ENCODE measurements around the gene COPG1. TPM values are rescaled to one million over a fixed set of nuclear protein-coding genes. Genes with fewer than 3 reads are reported as not detected.

Gene COPG1
- total and polyA plus RNA-seq, 2 of the 13 experiments (the other 11 are each of a cell fraction or from before 2014, with no cell fraction given): 98.6 to 166 TPM

DNA sequence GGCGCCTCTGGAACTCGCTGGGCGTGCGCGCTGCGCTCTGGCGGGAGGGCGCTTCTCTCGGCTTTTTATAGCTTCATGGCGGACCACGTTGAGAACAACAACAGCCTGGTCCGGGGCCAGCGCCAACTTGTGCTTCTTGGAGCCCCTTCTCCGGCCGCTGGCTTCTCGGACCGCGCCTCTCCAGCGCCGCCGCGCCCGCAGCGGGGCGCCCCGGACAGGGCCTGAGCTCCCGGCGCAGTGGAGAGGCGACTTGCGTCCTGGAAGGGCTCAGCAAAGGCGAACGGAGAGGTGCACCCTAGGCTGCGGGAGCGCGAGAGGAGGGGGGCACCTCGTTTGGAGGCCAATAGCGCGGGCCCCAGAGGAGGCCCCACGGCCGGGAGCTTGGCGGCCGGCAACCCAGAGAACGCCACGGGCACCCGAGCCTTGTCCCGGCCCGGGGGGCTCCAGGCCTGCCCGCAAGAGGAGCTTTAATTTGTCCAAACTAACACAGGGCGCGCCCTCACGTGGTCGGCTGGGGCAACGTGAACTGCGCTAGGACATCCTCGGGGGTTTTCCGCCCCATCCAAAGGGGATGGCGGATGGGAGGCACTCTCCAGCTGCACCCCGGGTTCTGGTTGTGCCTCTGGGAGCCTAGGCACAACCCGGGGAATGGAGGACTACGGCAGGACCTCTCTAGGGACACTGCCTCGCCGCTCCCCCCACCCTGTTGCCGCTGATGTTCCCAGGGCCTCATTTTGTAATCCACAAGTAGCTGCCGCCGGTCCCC is 67.0 kb downstream of the COPG1 start (continued):
- TF ChIP-seq ZFP36 (IDR thresholded peaks at IDR 0.05; ENCODE audit: borderline replicate concordance, low read depth, low read length, partially characterized antibody): no peak
- TF ChIP-seq GLI4 (CRISPR knock-in tag; IDR thresholded peaks at IDR 0.05; ENCODE audit: borderline replicate concordance): peak; percentile 15; the same call in 1 of the 2 replicates
- peak; percentile 52; the same call in 1 of the 2 replicates for TF ChIP-seq ZNF331 (CRISPR knock-in tag; IDR thresholded peaks at IDR 0.05)
- no peak for TF ChIP-seq ZMYM2 (CRISPR knock-in tag; IDR thresholded peaks at IDR 0.05)
- TF ChIP-seq, protein P1, sequence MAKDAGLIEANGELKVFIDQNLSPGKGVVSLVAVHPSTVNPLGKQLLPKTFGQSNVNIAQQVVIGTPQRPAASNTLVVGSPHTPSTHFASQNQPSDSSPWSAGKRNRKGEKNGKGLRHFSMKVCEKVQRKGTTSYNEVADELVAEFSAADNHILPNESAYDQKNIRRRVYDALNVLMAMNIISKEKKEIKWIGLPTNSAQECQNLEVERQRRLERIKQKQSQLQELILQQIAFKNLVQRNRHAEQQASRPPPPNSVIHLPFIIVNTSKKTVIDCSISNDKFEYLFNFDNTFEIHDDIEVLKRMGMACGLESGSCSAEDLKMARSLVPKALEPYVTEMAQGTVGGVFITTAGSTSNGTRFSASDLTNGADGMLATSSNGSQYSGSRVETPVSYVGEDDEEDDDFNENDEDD (CRISPR knock-in tag; IDR thresholded peaks at IDR 0.05; ENCODE audit: borderline replicate concordance): peak; percentile 78; the same call in 1 of the 2 replicates
- TF ChIP-seq SRF (IDR thresholded peaks at IDR 0.05; ENCODE audit: low read depth, low read length): no peak
- no peak for TF ChIP-seq CHD4 (IDR thresholded peaks at IDR 0.05; ENCODE audit: borderline replicate concordance, low read length)
- TF ChIP-seq, protein P2, sequence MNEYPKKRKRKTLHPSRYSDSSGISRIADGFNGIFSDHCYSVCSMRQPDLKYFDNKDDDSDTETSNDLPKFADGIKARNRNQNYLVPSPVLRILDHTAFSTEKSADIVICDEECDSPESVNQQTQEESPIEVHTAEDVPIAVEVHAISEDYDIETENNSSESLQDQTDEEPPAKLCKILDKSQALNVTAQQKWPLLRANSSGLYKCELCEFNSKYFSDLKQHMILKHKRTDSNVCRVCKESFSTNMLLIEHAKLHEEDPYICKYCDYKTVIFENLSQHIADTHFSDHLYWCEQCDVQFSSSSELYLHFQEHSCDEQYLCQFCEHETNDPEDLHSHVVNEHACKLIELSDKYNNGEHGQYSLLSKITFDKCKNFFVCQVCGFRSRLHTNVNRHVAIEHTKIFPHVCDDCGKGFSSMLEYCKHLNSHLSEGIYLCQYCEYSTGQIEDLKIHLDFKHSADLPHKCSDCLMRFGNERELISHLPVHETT (CRISPR knock-in tag; conservative IDR thresholded peaks at IDR 0.05): no peak
- TF ChIP-seq, protein P3, sequence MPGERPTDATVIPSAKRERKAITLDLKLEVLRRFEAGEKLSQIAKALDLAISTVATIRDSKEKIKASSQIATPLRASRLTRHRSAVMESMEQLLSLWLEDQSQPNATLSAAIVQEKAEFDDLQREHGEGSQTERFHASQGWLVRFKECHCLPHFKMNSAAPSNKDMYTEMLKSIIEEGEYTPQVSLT (CRISPR knock-in tag; IDR thresholded peaks at IDR 0.05; ENCODE audit: borderline replicate concordance, low read depth): no peak
- TF ChIP-seq, protein P4, sequence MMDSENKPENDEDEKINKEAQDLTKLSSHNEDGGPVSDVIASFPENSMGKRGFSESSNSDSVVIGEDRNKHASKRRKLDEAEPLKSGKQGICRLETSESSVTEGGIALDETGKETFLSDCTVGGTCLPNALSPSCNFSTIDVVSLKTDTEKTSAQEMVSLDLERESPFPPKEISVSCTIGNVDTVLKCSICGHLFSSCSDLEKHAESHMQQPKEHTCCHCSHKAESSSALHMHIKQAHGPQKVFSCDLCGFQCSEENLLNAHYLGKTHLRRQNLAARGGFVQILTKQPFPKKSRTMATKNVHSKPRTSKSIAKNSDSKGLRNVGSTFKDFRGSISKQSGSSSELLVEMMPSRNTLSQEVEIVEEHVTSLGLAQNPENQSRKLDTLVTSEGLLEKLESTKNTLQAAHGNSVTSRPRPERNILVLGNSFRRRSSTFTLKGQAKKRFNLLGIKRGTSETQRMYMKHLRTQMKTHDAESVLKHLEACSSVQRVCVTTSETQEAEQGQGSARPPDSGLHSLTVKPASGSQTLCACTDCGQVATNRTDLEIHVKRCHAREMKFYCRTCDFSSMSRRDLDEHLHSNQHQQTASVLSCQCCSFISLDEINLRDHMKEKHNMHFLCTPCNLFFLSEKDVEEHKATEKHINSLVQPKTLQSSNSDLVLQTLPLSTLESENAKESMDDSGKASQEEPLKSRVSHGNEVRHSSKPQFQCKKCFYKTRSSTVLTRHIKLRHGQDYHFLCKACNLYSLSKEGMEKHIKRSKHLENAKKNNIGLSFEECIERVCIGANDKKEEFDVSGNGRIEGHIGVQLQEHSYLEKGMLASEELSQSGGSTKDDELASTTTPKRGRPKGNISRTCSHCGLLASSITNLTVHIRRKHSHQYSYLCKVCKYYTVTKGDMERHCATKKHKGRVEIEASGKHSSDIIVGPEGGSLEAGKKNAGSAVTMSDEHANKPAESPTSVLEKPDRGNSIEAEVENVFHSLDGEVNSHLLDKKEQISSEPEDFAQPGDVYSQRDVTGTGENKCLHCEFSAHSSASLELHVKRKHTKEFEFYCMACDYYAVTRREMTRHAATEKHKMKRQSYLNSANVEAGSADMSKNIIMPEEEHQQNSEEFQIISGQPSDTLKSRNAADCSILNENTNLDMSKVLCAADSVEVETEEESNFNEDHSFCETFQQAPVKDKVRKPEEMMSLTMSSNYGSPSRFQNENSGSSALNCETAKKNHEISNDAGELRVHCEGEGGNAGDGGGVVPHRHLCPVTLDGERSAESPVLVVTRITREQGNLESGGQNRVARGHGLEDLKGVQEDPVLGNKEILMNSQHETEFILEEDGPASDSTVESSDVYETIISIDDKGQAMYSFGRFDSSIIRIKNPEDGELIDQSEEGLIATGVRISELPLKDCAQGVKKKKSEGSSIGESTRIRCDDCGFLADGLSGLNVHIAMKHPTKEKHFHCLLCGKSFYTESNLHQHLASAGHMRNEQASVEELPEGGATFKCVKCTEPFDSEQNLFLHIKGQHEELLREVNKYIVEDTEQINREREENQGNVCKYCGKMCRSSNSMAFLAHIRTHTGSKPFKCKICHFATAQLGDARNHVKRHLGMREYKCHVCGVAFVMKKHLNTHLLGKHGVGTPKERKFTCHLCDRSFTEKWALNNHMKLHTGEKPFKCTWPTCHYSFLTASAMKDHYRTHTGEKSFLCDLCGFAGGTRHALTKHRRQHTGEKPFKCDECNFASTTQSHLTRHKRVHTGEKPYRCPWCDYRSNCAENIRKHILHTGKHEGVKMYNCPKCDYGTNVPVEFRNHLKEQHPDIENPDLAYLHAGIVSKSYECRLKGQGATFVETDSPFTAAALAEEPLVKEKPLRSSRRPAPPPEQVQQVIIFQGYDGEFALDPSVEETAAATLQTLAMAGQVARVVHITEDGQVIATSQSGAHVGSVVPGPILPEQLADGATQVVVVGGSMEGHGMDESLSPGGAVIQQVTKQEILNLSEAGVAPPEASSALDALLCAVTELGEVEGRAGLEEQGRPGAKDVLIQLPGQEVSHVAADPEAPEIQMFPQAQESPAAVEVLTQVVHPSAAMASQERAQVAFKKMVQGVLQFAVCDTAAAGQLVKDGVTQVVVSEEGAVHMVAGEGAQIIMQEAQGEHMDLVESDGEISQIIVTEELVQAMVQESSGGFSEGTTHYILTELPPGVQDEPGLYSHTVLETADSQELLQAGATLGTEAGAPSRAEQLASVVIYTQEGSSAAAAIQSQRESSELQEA (CRISPR knock-in tag; IDR thresholded peaks at IDR 0.05; ENCODE audit: not compliant biosample characterization): peak; percentile 17
- TF ChIP-seq HDAC2 (CRISPR knock-in tag; IDR thresholded peaks at IDR 0.05): peak; percentile 55; the same call in 1 of the 2 replicates
- peak; percentile 74; the same call in 1 of the 2 replicates for TF ChIP-seq GPN1 (CRISPR knock-in tag; IDR thresholded peaks at IDR 0.05; ENCODE audit: borderline replicate concordance)
- TF ChIP-seq, protein P5, sequence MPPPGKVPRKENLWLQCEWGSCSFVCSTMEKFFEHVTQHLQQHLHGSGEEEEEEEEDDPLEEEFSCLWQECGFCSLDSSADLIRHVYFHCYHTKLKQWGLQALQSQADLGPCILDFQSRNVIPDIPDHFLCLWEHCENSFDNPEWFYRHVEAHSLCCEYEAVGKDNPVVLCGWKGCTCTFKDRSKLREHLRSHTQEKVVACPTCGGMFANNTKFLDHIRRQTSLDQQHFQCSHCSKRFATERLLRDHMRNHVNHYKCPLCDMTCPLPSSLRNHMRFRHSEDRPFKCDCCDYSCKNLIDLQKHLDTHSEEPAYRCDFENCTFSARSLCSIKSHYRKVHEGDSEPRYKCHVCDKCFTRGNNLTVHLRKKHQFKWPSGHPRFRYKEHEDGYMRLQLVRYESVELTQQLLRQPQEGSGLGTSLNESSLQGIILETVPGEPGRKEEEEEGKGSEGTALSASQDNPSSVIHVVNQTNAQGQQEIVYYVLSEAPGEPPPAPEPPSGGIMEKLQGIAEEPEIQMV (CRISPR knock-in tag; IDR thresholded peaks at IDR 0.05; ENCODE audit: low read depth): peak; percentile 100
- no peak for TF ChIP-seq ZNF772 (CRISPR knock-in tag; IDR thresholded peaks at IDR 0.05)
- 0 out of 2 replicates have a peak, but pooled peaks have one; percentile 13 for TF ChIP-seq ZNF766 (CRISPR knock-in tag; IDR thresholded peaks at IDR 0.05; ENCODE audit: borderline replicate concordance)
